ENCODE results near the gene KBTBD12. TPM values are rescaled to one million over a fixed set of nuclear protein-coding genes. Genes with fewer than 3 reads are reported as not detected.

Gene KBTBD12
- total and polyA plus RNA-seq, 10 of the 15 experiments (the other 5 are each of a cell fraction or from before 2014, with no cell fraction given) = 0.01 to 0.11 TPM; not detected in 8

DNA sequence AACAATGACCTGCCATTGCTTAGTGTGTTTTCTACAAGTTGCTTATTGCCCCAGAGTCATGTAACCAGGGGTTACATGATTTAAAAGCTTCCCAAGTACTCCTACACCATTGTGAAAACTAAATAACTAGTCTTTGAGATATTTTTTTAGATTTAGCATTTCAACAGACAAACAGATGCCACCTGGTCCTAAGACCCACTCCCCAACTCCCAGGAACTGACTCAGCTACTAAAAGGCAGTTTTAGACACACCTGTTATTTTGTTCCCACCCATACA, 28.1 kb upstream of the KBTBD12 start:
- ATAC-seq (no peak), DNase-seq (ENCODE audit: low read depth, low spot score) (no peak), FAIRE-seq (no peak)
- CTCF ChIA-PET = interaction anchor here (0.7 to 1.3 kb wide), 2 partner anchors 74 to 107 kb away, joined by 3 read pairs; no protein-coding TSS in a partner anchor
- H3K27me3 ChIP-seq (replicated peaks in 1 of 2; ENCODE audit: control insufficient read depth in 2 of 2, insufficient read depth in 2 of 2, low read length in 1 of 2) = no peaks in the 10 kb centered on the region
- in situ Hi-C loops (cut with MboI) (no loop called here), intact Hi-C loops (cut with micrococcal nuclease; ENCODE audit: unreplicated experiment) (no loop called here)
- H2AFZ ChIP-seq (ENCODE audit: control insufficient read depth, low read depth, low read length) = no peak overlapping the region
- no peak for TF ChIP-seq JUNB (IDR thresholded peaks at IDR 0.05)
- TF ChIP-seq, protein P1, sequence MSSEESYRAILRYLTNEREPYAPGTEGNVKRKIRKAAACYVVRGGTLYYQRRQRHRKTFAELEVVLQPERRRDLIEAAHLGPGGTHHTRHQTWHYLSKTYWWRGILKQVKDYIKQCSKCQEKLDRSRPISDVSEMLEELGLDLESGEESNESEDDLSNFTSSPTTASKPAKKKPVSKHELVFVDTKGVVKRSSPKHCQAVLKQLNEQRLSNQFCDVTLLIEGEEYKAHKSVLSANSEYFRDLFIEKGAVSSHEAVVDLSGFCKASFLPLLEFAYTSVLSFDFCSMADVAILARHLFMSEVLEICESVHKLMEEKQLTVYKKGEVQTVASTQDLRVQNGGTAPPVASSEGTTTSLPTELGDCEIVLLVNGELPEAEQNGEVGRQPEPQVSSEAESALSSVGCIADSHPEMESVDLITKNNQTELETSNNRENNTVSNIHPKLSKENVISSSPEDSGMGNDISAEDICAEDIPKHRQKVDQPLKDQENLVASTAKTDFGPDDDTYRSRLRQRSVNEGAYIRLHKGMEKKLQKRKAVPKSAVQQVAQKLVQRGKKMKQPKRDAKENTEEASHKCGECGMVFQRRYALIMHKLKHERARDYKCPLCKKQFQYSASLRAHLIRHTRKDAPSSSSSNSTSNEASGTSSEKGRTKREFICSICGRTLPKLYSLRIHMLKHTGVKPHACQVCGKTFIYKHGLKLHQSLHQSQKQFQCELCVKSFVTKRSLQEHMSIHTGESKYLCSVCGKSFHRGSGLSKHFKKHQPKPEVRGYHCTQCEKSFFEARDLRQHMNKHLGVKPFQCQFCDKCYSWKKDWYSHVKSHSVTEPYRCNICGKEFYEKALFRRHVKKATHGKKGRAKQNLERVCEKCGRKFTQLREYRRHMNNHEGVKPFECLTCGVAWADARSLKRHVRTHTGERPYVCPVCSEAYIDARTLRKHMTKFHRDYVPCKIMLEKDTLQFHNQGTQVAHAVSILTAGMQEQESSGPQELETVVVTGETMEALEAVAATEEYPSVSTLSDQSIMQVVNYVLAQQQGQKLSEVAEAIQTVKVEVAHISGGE (CRISPR knock-in tag; IDR thresholded peaks at IDR 0.05) = no peak
- TF ChIP-seq SREBF1 (IDR thresholded peaks at IDR 0.05; ENCODE audit: low read length) = no peak
- no peak for TF ChIP-seq KLF5 (IDR thresholded peaks at IDR 0.05; ENCODE audit: partially characterized antibody)
- no peak for TF ChIP-seq ATF7 (IDR thresholded peaks at IDR 0.05; ENCODE audit: low read depth)
- TF ChIP-seq, protein P2, sequence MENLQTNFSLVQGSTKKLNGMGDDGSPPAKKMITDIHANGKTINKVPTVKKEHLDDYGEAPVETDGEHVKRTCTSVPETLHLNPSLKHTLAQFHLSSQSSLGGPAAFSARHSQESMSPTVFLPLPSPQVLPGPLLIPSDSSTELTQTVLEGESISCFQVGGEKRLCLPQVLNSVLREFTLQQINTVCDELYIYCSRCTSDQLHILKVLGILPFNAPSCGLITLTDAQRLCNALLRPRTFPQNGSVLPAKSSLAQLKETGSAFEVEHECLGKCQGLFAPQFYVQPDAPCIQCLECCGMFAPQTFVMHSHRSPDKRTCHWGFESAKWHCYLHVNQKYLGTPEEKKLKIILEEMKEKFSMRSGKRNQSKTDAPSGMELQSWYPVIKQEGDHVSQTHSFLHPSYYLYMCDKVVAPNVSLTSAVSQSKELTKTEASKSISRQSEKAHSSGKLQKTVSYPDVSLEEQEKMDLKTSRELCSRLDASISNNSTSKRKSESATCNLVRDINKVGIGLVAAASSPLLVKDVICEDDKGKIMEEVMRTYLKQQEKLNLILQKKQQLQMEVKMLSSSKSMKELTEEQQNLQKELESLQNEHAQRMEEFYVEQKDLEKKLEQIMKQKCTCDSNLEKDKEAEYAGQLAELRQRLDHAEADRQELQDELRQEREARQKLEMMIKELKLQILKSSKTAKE (IDR thresholded peaks at IDR 0.05; ENCODE audit: low read depth, poor library complexity, severe bottlenecking) = no peak
- no peak for TF ChIP-seq MEF2A (IDR thresholded peaks at IDR 0.05; ENCODE audit: insufficient read depth, low read depth, low read length)
- no peak for TF ChIP-seq SREBF2 (IDR thresholded peaks at IDR 0.05; ENCODE audit: low read length)
- TF ChIP-seq TARDBP (IDR thresholded peaks at IDR 0.05; ENCODE audit: borderline replicate concordance) = no peak
- no peak for TF ChIP-seq RAD51 (IDR thresholded peaks at IDR 0.05)
- TF ChIP-seq EGR1 (IDR thresholded peaks at IDR 0.05; ENCODE audit: borderline replicate concordance in 1 of 2, low read depth in 2 of 2, low read length in 2 of 2) = no peak
- no peak for TF ChIP-seq DPF2 (IDR thresholded peaks at IDR 0.05)
- TF ChIP-seq ZBED1 (IDR thresholded peaks at IDR 0.05; ENCODE audit: borderline replicate concordance) = no peak
- TF ChIP-seq TCF12 (IDR thresholded peaks at IDR 0.05; ENCODE audit: low read depth, low read length) = no peak
- no peak for TF ChIP-seq ELK1 (IDR thresholded peaks at IDR 0.05; ENCODE audit: low read depth, low read length)
- TF ChIP-seq PAX5 (IDR thresholded peaks at IDR 0.05; ENCODE audit: borderline replicate concordance, low read depth, low read length) = no peak
- TF ChIP-seq ZNF622 (IDR thresholded peaks at IDR 0.05) = no peak
- TF ChIP-seq NRF1 (conservative IDR thresholded peaks at IDR 0.05; ENCODE audit: low read depth, low read length) = no peak
- no peak for TF ChIP-seq GABPA (IDR thresholded peaks at IDR 0.05; ENCODE audit: low read depth)
- no peak overlapping the region for H3K4me2 ChIP-seq (ENCODE audit: control insufficient read depth, insufficient read depth)
- H4K20me1 ChIP-seq (ENCODE audit: control insufficient read depth, insufficient read depth) = no peaks in the 10 kb centered on the region
- H3K4me3 ChIP-seq = no peak overlapping the region
- POLR2A ChIA-PET = no interaction called here
- SMC1A ChIA-PET (ENCODE audit: uncharacterized antibody, unreplicated experiment) = interaction anchor here (1.8 kb wide), 1 partner anchor 74 kb away, joined by 5 read pairs; no protein-coding TSS in a partner anchor
- no peak overlapping the region for H3K27ac ChIP-seq (ENCODE audit: control insufficient read depth, insufficient read depth)
- H3K9ac ChIP-seq (ENCODE audit: control insufficient read depth, insufficient read depth, low read length) = no peak overlapping the region
- no peaks in the 10 kb centered on the region for H3K36me3 ChIP-seq (ENCODE audit: control insufficient read depth in 2 of 2, insufficient read depth in 2 of 2, low read length in 1 of 2)
- no peaks in the 10 kb centered on the region for H3K79me2 ChIP-seq (ENCODE audit: control insufficient read depth, insufficient read depth, low read length)
- H3K9me3 ChIP-seq (replicated peaks; ENCODE audit: control insufficient read depth, insufficient read depth, low read length) = peaks cover 21% of the 10 kb centered on the region
- H3K4me1 ChIP-seq (ENCODE audit: control insufficient read depth, insufficient read depth, low read length) = peaks cover 3% of the 10 kb centered on the region; the same call in 1 of the 2 replicates
- BruUV-seq (replicated peaks) = no TSS peak
- RAD21 ChIA-PET (ENCODE audit: unreplicated experiment) = interaction anchor here (1.3 kb wide), 1 partner anchor 254 kb away, joined by 3 read pairs; no protein-coding TSS in a partner anchor

Data from GM12878 (cell line).